ENCODE measurements around the gene APP. TPM values are rescaled to one million over a fixed set of nuclear protein-coding genes. Genes with fewer than 3 reads are reported as not detected.

Gene APP
- total and polyA plus RNA-seq, 2 of the 13 experiments (the other 11 are each of a cell fraction or from before 2014, with no cell fraction given) = 70.6 to 262 TPM

DNA sequence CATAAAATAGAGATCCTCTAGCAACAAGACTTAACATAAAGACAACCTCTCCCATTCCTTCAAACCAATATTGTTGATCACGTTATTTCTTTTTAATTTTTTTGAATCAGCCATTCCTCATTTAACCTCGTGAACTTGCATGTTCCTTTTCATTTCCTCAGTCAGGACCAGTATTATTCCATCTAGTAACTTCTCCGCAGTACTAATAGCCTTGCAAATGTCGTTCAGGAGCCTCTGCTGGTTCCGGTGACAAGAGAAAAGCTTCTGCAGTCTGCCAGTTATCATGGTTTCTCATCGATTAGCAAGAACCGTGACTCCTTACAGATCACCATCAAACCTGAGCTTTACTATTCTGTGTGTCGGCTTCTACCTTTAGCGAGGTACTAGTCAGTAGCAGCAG is 3.0 kb downstream of the APP start:
- WGBS (ENCODE audit: low lambda C conversion rate) = 45% methylated on average over 9 of the region's 9 CpGs
- H3K27me3 ChIP-seq (ENCODE audit: control insufficient read depth in 1 of 2, insufficient read depth in 2 of 2, low read length in 2 of 2) = peaks cover 2 to 12% of the 10 kb centered on the region in 2 experiments; a peak in 2 of 5 replicates
- no peak for DNase-seq (ENCODE audit: low spot score)
- H3K4me3 ChIP-seq (replicated peaks in 1 of 3; ENCODE audit: insufficient read depth in 1 of 3, low read depth in 2 of 3, low read length in 3 of 3) = peak overlapping the region; percentile 10 to 85 (median 23); a peak in 4 of 6 replicates
- H3K9ac ChIP-seq (ENCODE audit: insufficient read depth, low read depth, low read length) = peak overlapping the region; percentile 47; the same call in 1 of the 2 replicates
- intact Hi-C loops (cut with micrococcal nuclease; ENCODE audit: unreplicated experiment) = loop anchor here (5.0 to 10.0 kb wide), 2 partner anchors 103 to 170 kb away; no protein-coding TSS in a partner anchor
- H3K36me3 ChIP-seq (replicated peaks in 1 of 2; ENCODE audit: control insufficient read depth in 1 of 2, insufficient read depth in 2 of 2, low read length in 2 of 2) = no peaks in the 10 kb centered on the region
- no TSS peak for BruUV-seq (replicated peaks)
- H3K9me3 ChIP-seq (ENCODE audit: low read length) = no peaks in the 10 kb centered on the region
- H3K79me2 ChIP-seq (ENCODE audit: insufficient read depth, low read length) = peaks cover 56% of the 10 kb centered on the region
- peak overlapping the region; percentile 87 for H3K4me2 ChIP-seq (ENCODE audit: low read depth, low read length)
- no peak overlapping the region for H2AFZ ChIP-seq (ENCODE audit: low read length)
- no peaks in the 10 kb centered on the region for H4K20me1 ChIP-seq (ENCODE audit: insufficient read depth, low read length)
- ChIA-PET POLR2A (no interaction called here), CTCF (ENCODE audit: low intra/inter-chr PET ratio, low total read pairs) (no interaction called here)
- peaks cover 44% of the 10 kb centered on the region for H3K4me1 ChIP-seq (ENCODE audit: insufficient read depth, low read length)
- no peak for FAIRE-seq
- in situ Hi-C loops (cut with HindIII; ENCODE audit: extremely low pct_ligation_motif_present, low pct_unique_long_range_greater_than_20kb) = no loop called here
- ATAC-seq = no peak
- TF ChIP-seq POLR2AphosphoS2 (IDR thresholded peaks at IDR 0.05; ENCODE audit: low read depth, low read length) (no peak), THYN1 (CRISPR knock-in tag; IDR thresholded peaks at IDR 0.05; ENCODE audit: borderline replicate concordance, low read depth) (no peak), ZNF543 (CRISPR knock-in tag; IDR thresholded peaks at IDR 0.05) (no peak), CHD4 (IDR thresholded peaks at IDR 0.05; ENCODE audit: borderline replicate concordance, low read length) (no peak), ZNF557 (CRISPR knock-in tag; IDR thresholded peaks at IDR 0.05) (no peak), ZNF598 (CRISPR knock-in tag; IDR thresholded peaks at IDR 0.05; ENCODE audit: borderline replicate concordance) (no peak), NAIF1 (CRISPR knock-in tag; IDR thresholded peaks at IDR 0.05; ENCODE audit: borderline replicate concordance) (no peak), SRF (IDR thresholded peaks at IDR 0.05; ENCODE audit: low read depth, low read length) (no peak), ZNF644 (CRISPR knock-in tag; IDR thresholded peaks at IDR 0.05; ENCODE audit: low read depth) (no peak)
- H3K27ac ChIP-seq (ENCODE audit: extremely low read length, insufficient read depth, low read length) = peak overlapping the region; percentile 44

DNA sequence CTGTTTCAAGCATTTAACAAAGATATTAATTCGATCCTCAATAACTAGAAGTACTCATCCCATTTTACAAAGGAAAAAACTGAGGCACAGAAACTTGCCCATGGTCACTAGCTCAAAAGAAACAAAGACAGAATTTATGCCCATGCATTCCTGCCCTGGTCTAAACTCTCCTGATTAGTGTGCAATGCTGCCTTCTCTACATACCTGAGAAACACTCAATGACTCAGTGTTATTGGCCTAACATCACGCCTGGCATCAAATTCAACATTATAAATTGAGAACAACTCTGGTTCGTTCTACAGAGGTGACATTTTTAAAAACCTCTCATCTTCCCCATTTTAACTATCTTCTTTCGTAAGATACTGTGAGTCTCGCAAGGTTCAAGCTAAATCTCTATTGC is 5.2 kb downstream of the APP start:
- no TSS peak for BruUV-seq (replicated peaks)
- H4K20me1 ChIP-seq (ENCODE audit: insufficient read depth, low read length) = no peaks in the 10 kb centered on the region
- H3K4me2 ChIP-seq (ENCODE audit: low read depth, low read length) = no peak overlapping the region; the same call in 1 of the 2 replicates
- DNase-seq (ENCODE audit: low spot score) = no peak
- H3K9ac ChIP-seq (ENCODE audit: insufficient read depth, low read depth, low read length) = no peak overlapping the region
- in situ Hi-C loops (cut with HindIII; ENCODE audit: extremely low pct_ligation_motif_present, low pct_unique_long_range_greater_than_20kb) = no loop called here
- POLR2A ChIA-PET = no interaction called here
- intact Hi-C loops (cut with micrococcal nuclease; ENCODE audit: unreplicated experiment) = loop anchor here (5.0 to 10.0 kb wide), 2 partner anchors 101 to 168 kb away; no protein-coding TSS in a partner anchor
- 60% methylated on average over 5 of the region's 5 CpGs for WGBS (ENCODE audit: low lambda C conversion rate)
- H3K4me1 ChIP-seq (ENCODE audit: insufficient read depth, low read length) = peaks cover 52% of the 10 kb centered on the region
- CTCF ChIA-PET (ENCODE audit: low intra/inter-chr PET ratio, low total read pairs) = no interaction called here
- H3K27me3 ChIP-seq (ENCODE audit: control insufficient read depth in 1 of 2, insufficient read depth in 2 of 2, low read length in 2 of 2) = peaks cover 2 to 3% of the 10 kb centered on the region in 2 experiments; a peak in 1 of 5 replicates
- H3K4me3 ChIP-seq (replicated peaks in 1 of 3; ENCODE audit: insufficient read depth in 1 of 3, low read depth in 2 of 3, low read length in 3 of 3) = no peak overlapping the region
- H3K79me2 ChIP-seq (ENCODE audit: insufficient read depth, low read length) = peaks cover 78% of the 10 kb centered on the region
- no peak overlapping the region for H2AFZ ChIP-seq (ENCODE audit: low read length)
- H3K27ac ChIP-seq (ENCODE audit: extremely low read length, insufficient read depth, low read length) = no peak overlapping the region
- no peaks in the 10 kb centered on the region for H3K9me3 ChIP-seq (ENCODE audit: low read length)
- ATAC-seq = no peak
- H3K36me3 ChIP-seq (replicated peaks in 1 of 2; ENCODE audit: control insufficient read depth in 1 of 2, insufficient read depth in 2 of 2, low read length in 2 of 2) = no peaks in the 10 kb centered on the region
- FAIRE-seq = no peak
- TF ChIP-seq STAT5B (CRISPR knock-in tag; IDR thresholded peaks at IDR 0.05) = no peak
- no peak for TF ChIP-seq ZNF616 (CRISPR knock-in tag; IDR thresholded peaks at IDR 0.05; ENCODE audit: low read depth)
- no peak for TF ChIP-seq SKI (IDR thresholded peaks at IDR 0.05; ENCODE audit: partially characterized antibody)
- TF ChIP-seq, protein P1, sequence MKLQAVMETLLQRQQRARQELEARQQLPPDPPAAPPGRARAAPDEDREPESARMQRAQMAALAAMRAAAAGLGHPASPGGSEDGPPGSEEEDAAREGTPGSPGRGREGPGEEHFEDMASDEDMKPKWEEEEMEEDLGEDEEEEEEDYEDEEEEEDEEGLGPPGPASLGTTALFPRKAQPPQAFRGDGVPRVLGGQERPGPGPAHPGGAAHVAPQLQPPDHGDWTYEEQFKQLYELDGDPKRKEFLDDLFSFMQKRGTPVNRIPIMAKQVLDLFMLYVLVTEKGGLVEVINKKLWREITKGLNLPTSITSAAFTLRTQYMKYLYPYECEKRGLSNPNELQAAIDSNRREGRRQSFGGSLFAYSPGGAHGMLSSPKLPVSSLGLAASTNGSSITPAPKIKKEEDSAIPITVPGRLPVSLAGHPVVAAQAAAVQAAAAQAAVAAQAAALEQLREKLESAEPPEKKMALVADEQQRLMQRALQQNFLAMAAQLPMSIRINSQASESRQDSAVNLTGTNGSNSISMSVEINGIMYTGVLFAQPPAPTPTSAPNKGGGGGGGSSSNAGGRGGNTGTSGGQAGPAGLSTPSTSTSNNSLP (IDR thresholded peaks at IDR 0.05; ENCODE audit: low read depth, low read length) = no peak
- TF ChIP-seq ZNF30 (CRISPR knock-in tag; IDR thresholded peaks at IDR 0.05) = no peak
- TF ChIP-seq, protein P2, sequence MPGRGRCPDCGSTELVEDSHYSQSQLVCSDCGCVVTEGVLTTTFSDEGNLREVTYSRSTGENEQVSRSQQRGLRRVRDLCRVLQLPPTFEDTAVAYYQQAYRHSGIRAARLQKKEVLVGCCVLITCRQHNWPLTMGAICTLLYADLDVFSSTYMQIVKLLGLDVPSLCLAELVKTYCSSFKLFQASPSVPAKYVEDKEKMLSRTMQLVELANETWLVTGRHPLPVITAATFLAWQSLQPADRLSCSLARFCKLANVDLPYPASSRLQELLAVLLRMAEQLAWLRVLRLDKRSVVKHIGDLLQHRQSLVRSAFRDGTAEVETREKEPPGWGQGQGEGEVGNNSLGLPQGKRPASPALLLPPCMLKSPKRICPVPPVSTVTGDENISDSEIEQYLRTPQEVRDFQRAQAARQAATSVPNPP (CRISPR knock-in tag; IDR thresholded peaks at IDR 0.05) = no peak
- TF ChIP-seq NFE2 (CRISPR knock-in tag; IDR thresholded peaks at IDR 0.05) = no peak

All from HepG2 (cell line).